ENCODE measurements around the gene RCAN2.
A peak's percentile ranks its signal among the peaks of the same experiment; 100 is the strongest.
"Not testable (repeated sequence)": the region's sequence is repeated elsewhere in the genome, so short reads cannot be mapped to it uniquely, and the experiment has no call there.

The RCAN2 gene

DNA sequence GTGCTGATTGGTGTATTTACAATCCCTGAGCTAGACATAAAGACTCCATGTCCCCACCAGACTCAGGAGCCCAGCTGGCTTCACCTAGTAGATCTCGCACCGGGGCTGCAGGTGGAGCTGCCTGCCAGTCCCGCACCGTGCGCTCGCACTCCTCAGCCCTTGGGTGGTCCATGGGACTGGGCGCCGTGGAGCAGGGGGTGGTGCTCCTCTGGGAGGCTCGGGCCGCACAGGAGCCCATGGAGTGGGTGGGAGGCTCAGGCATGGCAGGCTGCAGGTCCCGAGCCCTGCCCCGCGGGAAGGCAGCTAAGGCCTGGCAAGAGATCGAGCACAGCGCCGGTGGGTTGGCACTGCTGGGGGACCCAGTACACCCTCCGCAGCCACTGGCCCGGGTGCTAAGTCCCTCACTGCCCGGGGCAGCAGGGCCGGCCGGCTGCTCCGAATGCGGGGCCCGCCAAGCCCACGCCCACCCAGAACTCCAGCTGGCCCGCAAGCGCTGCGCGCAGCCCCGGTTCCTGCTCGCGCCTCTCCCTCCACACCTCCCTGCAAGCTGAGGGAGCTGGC, 85.5 kb downstream of the RCAN2 start:
- in situ Hi-C loops (cut with MboI; ENCODE audit: low pct_unique_long_range_greater_than_20kb, low sequenced_read_pairs); DNase-seq: not testable (repeated sequence)

DNA sequence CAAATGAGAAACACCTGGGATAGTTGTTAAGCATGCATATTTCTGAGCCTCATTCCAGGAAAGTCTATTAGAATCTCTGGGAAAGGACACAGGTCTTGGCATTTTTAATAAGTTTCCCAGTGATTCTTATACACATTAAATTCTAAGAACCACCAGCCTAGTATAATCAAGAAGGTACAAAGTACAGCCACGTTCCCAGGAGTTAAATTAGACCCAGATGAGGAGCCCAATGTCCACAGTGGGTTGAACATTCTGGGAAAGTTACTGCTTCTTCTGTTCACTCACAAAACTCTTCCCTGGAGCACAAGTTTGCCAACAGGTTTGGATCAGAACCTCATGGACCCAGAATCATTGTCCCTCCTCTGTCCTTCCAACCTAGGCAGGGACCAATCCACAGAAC, 90.4 kb downstream of the RCAN2 start:
- in situ Hi-C loops (cut with MboI; ENCODE audit: low pct_unique_long_range_greater_than_20kb, low sequenced_read_pairs), result no loop called here
- DNase-seq, result no peak

DNA sequence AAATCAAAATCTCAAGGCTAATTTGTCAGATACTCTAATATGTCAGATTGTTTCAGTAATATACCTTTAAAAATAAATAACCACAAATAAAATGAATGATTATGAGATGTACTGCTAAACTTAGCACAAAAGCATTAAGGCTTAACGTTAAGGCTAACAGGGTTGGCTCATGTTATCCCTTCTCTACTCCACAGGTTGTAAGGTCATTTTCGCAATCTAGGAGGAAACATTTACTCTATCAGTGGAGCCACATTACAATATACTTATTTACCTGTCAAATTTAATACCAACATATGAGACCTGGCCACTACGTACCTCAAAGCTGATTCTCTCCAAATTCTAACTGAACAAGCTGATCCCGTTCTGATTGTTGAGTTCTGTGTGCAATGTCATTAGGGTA, 95.7 kb downstream of the RCAN2 start:
- no peak for DNase-seq
- in situ Hi-C loops (cut with MboI; ENCODE audit: low pct_unique_long_range_greater_than_20kb, low sequenced_read_pairs), result no loop called here

DNA sequence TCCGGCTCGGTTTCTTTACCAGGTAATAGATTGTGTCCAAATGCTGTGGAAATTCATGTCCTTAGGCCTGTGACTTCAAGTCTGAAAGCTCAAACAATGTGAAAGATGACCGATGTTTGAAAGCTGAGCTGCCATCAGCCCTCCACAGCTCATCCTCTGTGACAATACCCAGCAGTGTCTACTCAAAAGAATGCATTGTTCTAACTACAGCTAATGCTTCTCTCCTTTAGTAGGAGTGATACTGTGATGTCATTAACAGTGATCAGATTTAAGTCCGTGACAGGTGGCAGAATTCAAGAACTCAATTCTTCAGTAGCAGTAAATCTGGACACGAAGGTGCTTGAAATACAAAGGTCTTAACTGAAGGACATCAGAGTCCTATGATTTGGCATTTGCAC, 97.3 kb downstream of the RCAN2 start:
- no peak for DNase-seq
- in situ Hi-C loops (cut with MboI; ENCODE audit: low pct_unique_long_range_greater_than_20kb, low sequenced_read_pairs), result no loop called here

DNA sequence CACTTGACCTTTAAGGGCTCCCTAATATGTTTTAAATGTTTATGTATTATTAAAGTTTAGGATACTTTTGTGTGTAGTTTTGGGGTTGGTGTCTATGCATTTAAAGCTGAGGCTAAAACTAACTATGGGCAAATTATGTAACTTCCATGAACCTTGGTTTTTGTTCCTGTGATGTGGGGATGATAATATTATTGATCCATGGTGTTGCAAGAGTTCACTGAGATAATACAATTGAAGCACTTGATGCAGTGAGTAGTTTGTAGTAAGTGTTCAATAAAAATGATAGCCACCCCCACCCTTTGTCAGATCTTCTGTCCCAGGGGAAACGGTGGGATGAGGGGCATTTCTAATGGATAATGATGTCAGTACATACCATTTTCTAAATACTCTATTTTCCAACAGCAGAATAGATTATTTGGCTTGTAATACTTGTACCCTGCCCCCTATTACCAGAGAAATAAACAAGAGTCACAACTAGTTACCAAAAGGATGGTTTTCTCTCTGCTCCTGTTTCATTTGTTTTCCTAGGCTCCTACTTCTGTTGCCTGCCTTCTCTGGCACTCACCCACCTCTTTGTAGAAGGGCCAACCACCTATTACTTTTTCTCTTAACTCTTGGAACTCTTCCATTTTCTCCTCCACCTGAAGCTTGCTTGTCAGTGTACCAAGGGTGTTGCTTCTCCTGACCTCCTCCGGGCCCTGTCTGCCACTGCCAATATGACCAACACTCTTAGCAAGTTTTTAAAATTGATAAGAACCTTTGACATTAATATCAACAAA, 97.9 kb downstream of the RCAN2 start:
- in situ Hi-C loops (cut with MboI; ENCODE audit: low pct_unique_long_range_greater_than_20kb, low sequenced_read_pairs), result no loop called here
- DNase-seq, result no peak

DNA sequence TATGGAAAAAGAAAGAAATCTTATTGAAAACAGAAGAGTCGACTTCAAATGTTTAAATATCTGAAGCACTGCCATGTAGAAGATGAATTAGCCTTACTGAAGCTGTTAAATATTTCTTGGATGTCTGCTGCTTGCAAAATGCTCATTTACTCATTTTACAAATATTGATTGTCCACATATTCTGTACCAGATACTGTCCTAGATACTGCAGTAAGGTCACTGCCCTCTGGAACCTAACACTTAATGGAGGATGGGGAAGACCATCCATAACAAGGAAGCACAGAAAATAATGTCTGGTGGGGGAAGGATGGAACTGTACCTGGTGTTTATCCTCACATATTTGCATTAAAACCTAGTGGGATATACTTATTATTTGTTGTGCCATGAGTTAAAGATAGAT, 99.0 kb downstream of the RCAN2 start:
- in situ Hi-C loops (cut with MboI; ENCODE audit: low pct_unique_long_range_greater_than_20kb, low sequenced_read_pairs), result no loop called here
- DNase-seq, result no peak

DNA sequence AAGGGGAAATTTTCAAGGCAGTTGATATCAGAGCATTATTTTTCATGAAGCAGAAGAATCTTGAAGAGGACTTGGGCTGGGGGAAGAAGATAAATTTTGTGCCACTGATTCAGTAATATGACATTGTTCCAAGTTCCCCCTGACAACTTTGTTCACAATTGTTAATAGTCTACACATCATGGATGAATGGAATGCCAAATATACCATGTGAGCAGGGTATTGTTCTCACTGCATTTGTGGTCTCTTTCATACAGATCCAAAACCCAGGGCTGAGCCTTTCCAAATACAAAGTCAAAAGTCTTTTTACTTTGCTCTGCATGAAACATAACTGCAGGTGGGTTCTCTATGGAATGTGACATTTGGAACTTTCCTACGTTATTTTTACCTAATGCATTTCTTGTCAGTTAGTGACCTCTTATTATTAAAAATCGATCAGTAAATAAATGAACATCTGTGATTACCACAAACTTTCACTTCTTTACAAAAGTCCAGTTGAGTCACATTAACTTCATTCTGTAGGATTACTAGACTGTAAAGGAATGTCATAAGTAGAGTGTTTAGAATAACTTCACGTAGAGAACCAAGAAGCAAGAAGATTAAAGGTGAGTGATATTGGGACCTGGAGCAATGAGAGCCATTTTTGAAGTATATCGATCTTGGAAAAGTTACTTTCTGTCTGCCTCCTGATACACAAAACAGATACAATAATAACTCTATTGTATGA, 100.9 kb downstream of the RCAN2 start:
- in situ Hi-C loops (cut with MboI; ENCODE audit: low pct_unique_long_range_greater_than_20kb, low sequenced_read_pairs), result no loop called here
- DNase-seq, result no peak

DNA sequence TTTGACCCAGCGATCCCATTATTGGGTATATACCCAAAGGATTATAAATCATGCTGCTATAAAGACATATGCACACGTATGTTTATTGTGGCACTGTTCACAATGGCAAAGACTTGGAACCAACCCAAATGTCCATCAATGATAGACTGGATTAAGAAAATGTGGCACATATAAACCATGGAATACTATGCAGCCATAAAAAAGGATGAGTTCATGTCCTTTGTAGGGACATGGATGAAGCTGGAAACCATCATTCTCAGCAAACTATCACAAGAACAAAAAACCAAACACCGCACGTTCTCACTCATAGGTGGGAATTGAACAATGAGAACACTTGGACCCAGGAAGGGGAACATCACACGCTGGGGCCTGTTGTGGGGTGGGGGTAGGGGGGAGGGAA, 103.5 kb downstream of the RCAN2 start:
- DNase-seq; in situ Hi-C loops (cut with MboI; ENCODE audit: low pct_unique_long_range_greater_than_20kb, low sequenced_read_pairs): not testable (repeated sequence)

DNA sequence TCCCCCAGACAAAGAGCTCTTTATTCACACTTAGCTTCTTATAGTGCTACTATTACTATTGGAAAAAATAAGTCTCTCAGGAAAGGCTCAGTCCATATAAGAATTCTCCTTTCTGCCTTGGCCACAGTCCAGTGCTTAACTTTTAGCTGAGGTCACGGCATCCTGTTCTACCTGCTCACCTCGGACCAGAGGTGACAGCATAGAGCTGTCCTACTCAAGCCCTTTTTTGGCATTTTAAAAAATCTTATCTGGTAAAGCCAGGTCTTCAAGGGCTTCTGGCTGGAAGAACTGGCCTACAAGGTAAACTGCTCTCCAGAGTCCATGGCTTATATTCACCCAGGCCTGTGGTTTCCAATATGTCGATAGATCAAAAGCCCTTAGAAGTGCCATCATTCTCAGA, 109.7 kb downstream of the RCAN2 start:
- in situ Hi-C loops (cut with MboI; ENCODE audit: low pct_unique_long_range_greater_than_20kb, low sequenced_read_pairs), result no loop called here
- DNase-seq, result no peak

DNA sequence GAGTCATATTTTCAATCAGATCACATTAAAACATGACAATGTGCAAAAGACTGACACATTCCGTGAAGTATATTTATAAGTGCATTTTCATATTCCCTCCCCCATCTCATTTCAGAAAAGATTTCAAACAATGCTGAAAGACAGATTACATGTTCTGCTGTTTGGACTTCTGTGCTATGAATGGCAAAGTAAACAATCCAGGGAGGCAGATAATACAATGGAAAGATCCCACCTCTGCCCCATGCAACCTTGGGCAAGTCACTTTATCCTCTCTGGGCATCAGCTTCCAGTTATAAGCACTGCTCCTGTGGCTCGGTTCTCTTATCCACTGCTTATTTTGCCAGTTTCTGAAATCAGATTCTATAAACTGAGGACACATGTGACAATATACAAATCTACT, 110.2 kb downstream of the RCAN2 start:
- no peak for DNase-seq

DNA sequence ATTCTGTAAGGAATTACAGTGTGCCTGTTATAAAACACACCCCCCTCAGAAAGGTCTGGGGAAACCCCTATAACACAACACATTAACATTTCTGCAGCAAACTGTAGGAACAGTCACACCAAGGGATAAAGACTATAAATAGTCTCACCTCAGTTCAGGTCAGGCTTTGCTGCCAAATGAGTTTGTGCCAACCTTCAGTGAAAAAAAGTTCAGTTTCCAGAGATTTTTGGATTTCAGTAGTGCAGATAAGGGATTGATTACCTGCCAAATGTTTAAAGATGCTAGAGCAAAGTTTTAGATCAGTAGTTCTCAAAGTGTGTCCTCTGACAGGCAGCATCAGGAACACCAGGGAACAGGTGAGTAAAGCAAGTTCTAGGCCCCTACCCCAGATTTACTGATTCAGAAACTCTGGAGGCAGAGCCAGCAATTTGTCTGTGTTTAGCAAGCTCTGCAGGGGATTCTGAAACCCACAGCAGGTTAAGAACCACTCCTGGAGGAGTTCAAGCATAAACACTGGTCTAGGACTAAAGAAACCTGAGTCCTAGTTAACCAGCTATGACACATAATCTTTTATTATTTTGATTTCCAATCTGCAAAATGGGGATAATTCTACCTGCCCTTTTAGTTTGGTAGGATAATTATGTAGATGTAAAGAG, 111.0 kb downstream of the RCAN2 start:
- in situ Hi-C loops (cut with MboI; ENCODE audit: low pct_unique_long_range_greater_than_20kb, low sequenced_read_pairs), result no loop called here
- DNase-seq, result no peak

More for the DNA sequence above, 110.2 kb downstream of the RCAN2 start:
- in situ Hi-C loops (cut with MboI; ENCODE audit: low pct_unique_long_range_greater_than_20kb, low sequenced_read_pairs), result no loop called here

DNA sequence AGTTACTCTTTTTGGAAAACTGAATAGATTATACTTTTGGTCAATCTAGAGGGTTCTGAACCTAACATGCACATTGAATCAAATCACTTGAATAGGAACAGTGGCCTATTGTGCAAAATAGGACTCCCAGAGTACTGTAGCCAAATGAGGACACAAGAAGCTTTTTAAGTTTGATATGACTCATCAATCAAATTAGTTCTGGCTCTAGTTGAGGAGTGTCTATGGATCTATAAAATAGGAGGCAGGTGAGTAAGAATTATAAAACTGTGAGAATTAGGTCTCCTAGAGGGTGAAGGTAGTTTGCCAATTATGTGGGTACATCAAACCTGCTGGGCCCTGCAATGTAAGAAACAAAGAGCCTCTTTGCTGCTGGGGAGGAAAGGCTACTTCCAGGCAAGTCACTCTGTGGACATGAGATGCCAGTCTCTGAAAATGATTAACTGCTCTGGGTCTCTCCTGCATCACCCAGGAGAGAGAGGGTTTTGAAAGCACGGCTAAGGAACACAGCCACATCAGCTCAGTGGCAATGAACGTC, 112.3 kb downstream of the RCAN2 start:
- in situ Hi-C loops (cut with MboI; ENCODE audit: low pct_unique_long_range_greater_than_20kb, low sequenced_read_pairs), result no loop called here
- DNase-seq, result no peak

DNA sequence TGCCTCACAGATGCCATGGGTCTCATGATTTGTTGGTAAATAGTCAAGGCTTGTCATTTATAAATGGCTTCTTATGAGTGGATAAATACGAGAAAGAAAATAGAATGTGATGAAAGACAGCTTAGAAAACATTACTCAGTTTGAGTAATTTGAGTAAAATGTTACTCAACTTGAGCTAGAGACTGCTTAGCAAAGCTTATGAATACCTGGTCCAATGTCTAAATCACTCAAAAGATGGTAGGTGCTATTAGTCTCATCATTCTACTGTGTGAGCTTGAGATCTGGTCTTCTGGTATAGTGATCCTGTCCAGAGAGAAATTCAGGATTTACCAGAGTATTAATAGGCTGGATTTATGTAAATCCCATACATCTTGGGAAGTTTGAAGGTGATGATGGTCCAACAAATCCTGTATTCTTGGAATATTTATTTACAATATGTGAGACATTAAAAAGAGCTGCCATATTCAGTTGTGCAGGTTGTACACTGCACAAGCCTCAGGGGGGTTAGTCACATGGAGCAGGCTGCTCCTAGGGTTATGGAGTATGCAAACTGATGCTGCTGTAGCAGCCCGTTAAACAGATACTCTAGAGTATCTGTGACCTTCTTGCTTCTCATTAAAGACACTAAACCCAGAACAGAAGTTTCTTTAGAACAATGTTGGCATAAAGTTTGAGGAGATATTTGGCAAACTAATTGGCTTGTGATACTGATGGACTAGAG, 112.9 kb downstream of the RCAN2 start:
- DNase-seq, result no peak
- in situ Hi-C loops (cut with MboI; ENCODE audit: low pct_unique_long_range_greater_than_20kb, low sequenced_read_pairs), result no loop called here

DNA sequence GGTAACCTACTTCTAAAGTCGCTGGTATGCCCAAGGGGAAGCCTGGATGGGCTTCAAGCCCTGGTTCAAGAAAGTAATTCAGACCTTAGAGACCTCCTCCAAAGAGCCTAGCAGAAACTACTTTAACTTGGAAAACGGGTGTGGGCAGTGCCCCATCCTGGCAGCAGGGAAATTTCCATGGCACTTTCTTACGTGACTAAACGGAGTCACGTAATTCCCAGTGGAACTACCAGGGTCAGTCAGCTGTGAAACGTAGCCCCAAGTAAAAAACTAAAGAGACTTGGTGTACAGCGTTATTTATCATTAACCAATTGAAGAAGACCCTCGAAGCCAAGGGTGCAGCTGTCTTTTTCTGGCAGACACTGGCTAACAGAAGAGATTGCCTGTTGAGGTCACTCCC, 114.0 kb downstream of the RCAN2 start:
- in situ Hi-C loops (cut with MboI; ENCODE audit: low pct_unique_long_range_greater_than_20kb, low sequenced_read_pairs), result no loop called here
- DNase-seq, result no peak

DNA sequence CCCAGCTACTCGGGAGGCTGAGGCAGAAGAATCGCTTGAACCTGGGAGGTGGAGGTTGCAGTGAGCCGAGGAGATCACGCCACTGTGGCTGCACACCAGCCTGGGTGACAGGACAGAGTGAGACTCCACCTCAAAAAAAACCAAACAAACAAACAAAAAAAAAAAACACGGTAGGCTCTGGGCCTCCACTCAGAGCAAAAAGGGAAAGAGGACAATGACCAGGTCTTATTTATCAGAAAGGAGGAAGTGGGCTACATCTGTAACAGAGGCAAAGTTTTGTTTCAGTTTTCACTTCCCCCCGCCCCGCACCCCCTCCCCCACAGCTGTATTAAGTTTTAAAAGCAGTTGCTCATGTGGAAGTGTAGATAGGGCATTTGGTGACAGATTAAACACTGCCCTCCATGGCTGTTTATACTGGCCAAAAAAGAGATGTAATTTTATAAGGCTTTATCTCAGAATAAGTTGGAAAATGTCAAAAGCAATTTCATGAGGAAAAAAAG, 114.6 kb downstream of the RCAN2 start:
- peak; percentile 62 for DNase-seq
- in situ Hi-C loops (cut with MboI; ENCODE audit: low pct_unique_long_range_greater_than_20kb, low sequenced_read_pairs), result no loop called here

DNA sequence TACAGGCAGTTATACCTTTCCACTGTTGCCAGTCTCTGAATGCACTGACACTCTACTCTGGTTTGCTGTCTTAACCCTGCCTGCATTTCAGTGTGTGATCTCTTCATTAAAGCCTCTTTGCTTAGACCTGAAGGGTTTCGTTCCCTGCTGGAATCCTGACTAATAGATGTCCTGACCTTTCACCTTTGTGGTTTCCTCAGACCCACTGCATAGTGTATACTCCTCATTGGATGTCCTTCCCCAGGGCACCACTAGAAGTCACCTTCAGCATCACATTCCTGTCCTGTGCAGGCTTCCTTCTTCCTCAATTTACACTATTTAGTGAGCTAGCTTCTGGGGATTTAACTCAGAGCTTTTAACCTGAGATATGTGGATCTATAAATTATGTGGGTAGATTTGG, 120.6 kb downstream of the RCAN2 start:
- in situ Hi-C loops (cut with MboI; ENCODE audit: low pct_unique_long_range_greater_than_20kb, low sequenced_read_pairs), result no loop called here
- no peak for DNase-seq

DNA sequence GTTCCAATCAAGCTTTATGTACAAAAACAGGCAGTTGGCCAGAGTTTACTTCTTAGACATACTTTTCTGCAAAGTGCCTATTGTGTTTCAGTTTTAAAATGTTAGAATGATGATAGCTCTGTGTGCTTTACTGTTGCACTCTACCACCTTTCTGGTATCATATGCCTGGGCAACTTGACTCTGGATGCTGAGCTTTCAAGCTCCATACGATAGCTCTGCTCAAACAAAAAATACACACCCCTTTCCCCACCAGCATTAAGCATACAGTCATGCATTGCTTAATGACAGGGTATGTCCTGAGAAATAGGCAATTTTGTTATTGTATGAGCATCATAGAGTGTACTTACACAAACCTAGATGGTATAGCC, 123.1 kb downstream of the RCAN2 start:
- no peak for DNase-seq
- in situ Hi-C loops (cut with MboI; ENCODE audit: low pct_unique_long_range_greater_than_20kb, low sequenced_read_pairs), result no loop called here

DNA sequence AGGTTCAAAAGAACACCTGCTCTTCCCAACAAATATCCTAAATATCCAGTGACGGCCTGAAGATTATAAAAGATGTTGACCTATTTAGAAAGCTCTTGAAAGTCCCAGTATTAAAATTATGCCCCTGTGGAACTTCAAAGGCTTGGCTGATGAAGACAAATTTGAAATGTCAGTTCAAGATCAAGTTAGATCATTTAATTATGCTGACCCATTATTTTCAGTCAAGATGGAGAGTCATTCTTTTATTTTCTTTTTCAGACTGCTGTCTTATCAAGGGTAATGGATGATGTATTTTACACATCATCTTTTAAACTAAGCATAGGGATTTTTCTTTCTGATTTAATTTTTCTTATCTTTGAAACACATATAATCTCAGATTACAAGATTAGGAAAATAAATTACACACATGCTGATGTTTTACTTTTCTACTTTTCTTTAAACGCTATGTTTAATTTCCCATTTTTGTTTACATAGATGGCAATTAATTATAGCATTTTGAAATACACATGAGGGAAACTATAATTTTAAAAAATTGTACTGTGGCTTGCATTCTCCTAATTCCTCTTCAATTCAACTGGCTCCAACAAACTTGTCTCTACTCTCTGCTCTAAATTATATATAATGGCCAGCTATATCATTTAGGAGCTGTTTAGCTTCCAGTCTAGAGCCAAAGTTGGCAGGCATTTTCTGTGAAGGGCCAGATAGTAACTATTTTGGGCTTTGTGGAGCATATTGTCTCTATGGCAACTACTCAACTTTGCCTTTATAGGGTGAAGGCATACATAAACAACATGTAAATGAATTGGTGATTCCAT, 123.7 kb downstream of the RCAN2 start:
- in situ Hi-C loops (cut with MboI; ENCODE audit: low pct_unique_long_range_greater_than_20kb, low sequenced_read_pairs), result no loop called here
- DNase-seq, result no peak

All from KBM-7 (cell line).